ENCODE measurements around the gene DNAJC16. TPM values are rescaled to one million over a fixed set of nuclear protein-coding genes. Genes with fewer than 3 reads are reported as not detected.
"Not testable (repeated sequence)": the region's sequence is repeated elsewhere in the genome, so short reads cannot be mapped to it uniquely, and the experiment has no call there.

The DNAJC16 gene
- total and polyA plus RNA-seq, 9 of the 15 experiments (the other 6 are each of a cell fraction or from before 2014, with no cell fraction given), result 6.9 to 16.8 (median 12.8) TPM

DNA sequence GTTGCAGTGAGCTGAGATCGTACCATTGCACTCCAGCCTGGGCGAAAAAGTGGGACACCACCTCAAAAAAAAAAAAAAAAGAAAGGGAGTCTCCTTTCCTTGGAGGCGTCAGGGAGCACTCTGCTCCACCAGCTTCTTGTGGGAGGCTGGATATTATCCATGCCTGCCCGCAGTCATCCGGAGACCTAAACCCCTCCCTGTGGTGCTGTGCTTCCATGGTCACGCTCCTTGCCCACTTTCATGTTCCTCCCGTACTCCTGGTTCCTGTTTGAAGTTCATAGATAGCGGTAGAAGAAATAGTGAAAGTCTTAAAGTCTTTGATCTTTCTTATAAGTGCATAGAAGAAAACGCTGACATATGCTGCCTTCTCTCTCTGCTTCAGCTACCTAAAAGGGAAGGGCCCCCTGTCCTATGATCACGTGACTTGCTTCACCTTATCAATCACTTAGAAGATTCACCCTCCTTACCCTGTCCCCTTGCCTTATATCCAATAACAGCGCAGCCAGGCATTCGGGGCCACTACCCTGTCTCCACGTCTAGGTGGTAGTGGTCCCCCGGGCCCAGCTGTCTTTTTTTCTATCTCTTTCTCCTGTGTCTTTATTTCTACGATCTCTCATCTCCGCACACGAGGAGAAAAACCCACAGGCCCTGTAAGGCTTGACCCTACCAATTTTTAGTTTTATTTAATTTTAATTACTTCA is 5.3 kb upstream of the DNAJC16 start:
- WGBS (ENCODE audit: insufficient coverage, low coverage, missing lambda C conversion rate), result 73% methylated on average over 15 of the region's 17 CpGs

More for the DNA sequence above, 5.3 kb upstream of the DNAJC16 start:
- Histone ChIP-seq H3K27ac (ENCODE audit: extremely low read depth, low read depth, low read length) (peak overlapping the region; percentile 43; the same call in 1 of the 3 replicates), H3K9ac (ENCODE audit: insufficient read depth in 1 of 2, low read depth in 2 of 2, low read length in 2 of 2) (peak overlapping the region in 1 of 2 experiments; percentile 36; a peak in 1 of 4 replicates), H3K36me3 (ENCODE audit: control insufficient read depth, insufficient read depth, low read length) (peaks cover 27% of the 10 kb centered on the region), H3K4me1 (replicated peaks in 1 of 2; ENCODE audit: control insufficient read depth in 2 of 2, insufficient read depth in 2 of 2, low read length in 2 of 2) (peaks cover 8 to 36% of the 10 kb centered on the region in 2 experiments), H3K79me2 (ENCODE audit: control insufficient read depth, insufficient read depth, low read length) (peaks cover 38% of the 10 kb centered on the region)
- H3K9me1 ChIP-seq (ENCODE audit: control insufficient read depth, insufficient read depth, low read length); H3K4me3 ChIP-seq; H3K4me2 ChIP-seq (ENCODE audit: insufficient read depth, low read length); DNase-seq (ENCODE audit: extremely low read depth in 1 of 4, low spot score in 3 of 4); H3K27me3 ChIP-seq (ENCODE audit: control insufficient read depth in 2 of 2, insufficient read depth in 2 of 2, low read length in 2 of 2); H2AFZ ChIP-seq (ENCODE audit: low read depth, low read length); ATAC-seq; BruUV-seq (replicated peaks); CTCF ChIA-PET (ENCODE audit: low intra/inter-chr PET ratio); FAIRE-seq; H3K9me3 ChIP-seq (replicated peaks; ENCODE audit: control insufficient read depth, insufficient read depth, low read depth, low read length); in situ Hi-C loops (cut with MboI); H4K20me1 ChIP-seq (replicated peaks; ENCODE audit: control insufficient read depth, insufficient read depth, low read length); TF ChIP-seq TOE1 (CRISPR knock-in tag; IDR thresholded peaks at IDR 0.05; ENCODE audit: borderline replicate concordance, low read depth): not testable (repeated sequence)
- TF ChIP-seq USF1 (CRISPR knock-in tag; IDR thresholded peaks at IDR 0.05), result peak; percentile 77
- peak; percentile 94 for TF ChIP-seq RAD51 (IDR thresholded peaks at IDR 0.05; ENCODE audit: borderline replicate concordance, low read depth)
- TF ChIP-seq BHLHE40 (IDR thresholded peaks at IDR 0.05; ENCODE audit: low read length), result 0 out of 2 replicates have a peak, but pooled peaks have one; percentile 27
- peak; percentile 95 for TF ChIP-seq TOE1 (IDR thresholded peaks at IDR 0.05; ENCODE audit: borderline replicate concordance)
- TF ChIP-seq, protein P1, sequence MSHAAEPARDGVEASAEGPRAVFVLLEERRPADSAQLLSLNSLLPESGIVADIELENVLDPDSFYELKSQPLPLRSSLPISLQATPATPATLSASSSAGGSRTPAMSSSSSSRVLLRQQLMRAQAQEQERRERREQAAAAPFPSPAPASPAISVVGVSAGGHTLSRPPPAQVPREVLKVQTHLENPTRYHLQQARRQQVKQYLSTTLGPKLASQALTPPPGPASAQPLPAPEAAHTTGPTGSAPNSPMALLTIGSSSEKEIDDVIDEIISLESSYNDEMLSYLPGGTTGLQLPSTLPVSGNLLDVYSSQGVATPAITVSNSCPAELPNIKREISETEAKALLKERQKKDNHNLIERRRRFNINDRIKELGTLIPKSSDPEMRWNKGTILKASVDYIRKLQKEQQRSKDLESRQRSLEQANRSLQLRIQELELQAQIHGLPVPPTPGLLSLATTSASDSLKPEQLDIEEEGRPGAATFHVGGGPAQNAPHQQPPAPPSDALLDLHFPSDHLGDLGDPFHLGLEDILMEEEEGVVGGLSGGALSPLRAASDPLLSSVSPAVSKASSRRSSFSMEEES (CRISPR knock-in tag; IDR thresholded peaks at IDR 0.05), result peak; percentile 92
- 0 out of 2 replicates have a peak, but pooled peaks have one; percentile 35 for TF ChIP-seq USF2 (CRISPR knock-in tag; IDR thresholded peaks at IDR 0.05)
- peak; percentile 73 for TF ChIP-seq CBFA2T2 (conservative IDR thresholded peaks at IDR 0.05)
- peak; percentile 35; the same call in 1 of the 2 replicates for TF ChIP-seq ZNF316 (IDR thresholded peaks at IDR 0.05)
- POLR2A ChIA-PET, result interaction anchor here (0.6 kb wide), 1 partner anchor 165 kb away, joined by 3 read pairs; no protein-coding TSS in a partner anchor
- intact Hi-C loops (cut with micrococcal nuclease), result loop anchor here (10.0 kb wide), 1 partner anchor 313 kb away; no protein-coding TSS in a partner anchor

All from K562 (cell line).